Measurements from ENCODE around the gene CLN5. TPM values are rescaled to one million over a fixed set of nuclear protein-coding genes. Genes with fewer than 3 reads are reported as not detected.
"Not testable (repeated sequence)": the region's sequence is repeated elsewhere in the genome, so short reads cannot be mapped to it uniquely, and the experiment has no call there.

Gene CLN5
- total RNA-seq, 1 donor from 2014 or later = 15.0 TPM

GRCh38 chr13:77009011-77009410 is 17.1 kb downstream of the CLN5 start:
- DNase-seq = no peak
- H3K27me3 ChIP-seq (ENCODE audit: low read depth) = no peaks in the 10 kb centered on the region
- H3K4me1 ChIP-seq = peaks cover 49% of the 10 kb centered on the region
- TF ChIP-seq CTCF (IDR thresholded peaks at IDR 0.05; ENCODE audit: borderline replicate concordance) = no peak
- intact Hi-C loops (cut with micrococcal nuclease) = no loop called here
- peak overlapping the region; percentile 54 for H3K27ac ChIP-seq (replicated peaks)
- H3K9me3 ChIP-seq (replicated peaks) = no peaks in the 10 kb centered on the region
- H3K4me3 ChIP-seq = no peak overlapping the region
- H3K36me3 ChIP-seq = peaks cover 85% of the 10 kb centered on the region

GRCh38 chr13:77009719-77010118 is 17.8 kb downstream of the CLN5 start:
- H3K27me3 ChIP-seq (ENCODE audit: low read depth); H3K27ac ChIP-seq (replicated peaks); intact Hi-C loops (cut with micrococcal nuclease); H3K4me3 ChIP-seq; H3K9me3 ChIP-seq (replicated peaks); DNase-seq: not testable (repeated sequence)
- Histone ChIP-seq H3K36me3 (peaks cover 92% of the 10 kb centered on the region), H3K4me1 (peaks cover 57% of the 10 kb centered on the region)

- Histone ChIP-seq H3K27ac (replicated peaks) (peak overlapping the region; percentile 20), H3K4me1 (peaks cover 61% of the 10 kb centered on the region), H3K27me3 (ENCODE audit: low read depth) (no peaks in the 10 kb centered on the region), H3K9me3 (replicated peaks) (no peaks in the 10 kb centered on the region), H3K4me3 (no peak overlapping the region), H3K36me3 (peaks cover 96% of the 10 kb centered on the region)
- no peak for TF ChIP-seq CTCF (IDR thresholded peaks at IDR 0.05; ENCODE audit: borderline replicate concordance)
- no peak for DNase-seq
- intact Hi-C loops (cut with micrococcal nuclease) = no loop called here
Measured at GRCh38 chr13:77013853-77014542, 22.1 kb downstream of the CLN5 start.

- Histone ChIP-seq H3K36me3 (peaks cover 88% of the 10 kb centered on the region), H3K4me1 (peaks cover 64% of the 10 kb centered on the region), H3K4me3 (no peak overlapping the region), H3K27me3 (ENCODE audit: low read depth) (no peaks in the 10 kb centered on the region), H3K9me3 (replicated peaks) (no peaks in the 10 kb centered on the region), H3K27ac (replicated peaks) (peak overlapping the region; percentile 72)
- DNase-seq = no peak
- no peak for TF ChIP-seq CTCF (IDR thresholded peaks at IDR 0.05; ENCODE audit: borderline replicate concordance)
- intact Hi-C loops (cut with micrococcal nuclease) = no loop called here
Measured at GRCh38 chr13:77014906-77015685, 23.2 kb downstream of the CLN5 start.

GRCh38 chr13:77016251-77016812 is 24.5 kb downstream of the CLN5 start:
- Histone ChIP-seq H3K9me3 (replicated peaks) (no peaks in the 10 kb centered on the region), H3K4me3 (no peak overlapping the region), H3K27ac (replicated peaks) (peak overlapping the region; percentile 72), H3K4me1 (peaks cover 76% of the 10 kb centered on the region), H3K36me3 (peaks cover 75% of the 10 kb centered on the region), H3K27me3 (ENCODE audit: low read depth) (no peaks in the 10 kb centered on the region)
- no peak for DNase-seq
- intact Hi-C loops (cut with micrococcal nuclease) = no loop called here
- no peak for TF ChIP-seq CTCF (IDR thresholded peaks at IDR 0.05; ENCODE audit: borderline replicate concordance)
